ENCODE measurements around the gene GLYR1. TPM values are rescaled to one million over a fixed set of nuclear protein-coding genes. Genes with fewer than 3 reads are reported as not detected.

The GLYR1 gene
- total and polyA plus RNA-seq, 4 donors: 18.1 to 50.2 (median 40.6) TPM

GRCh38 chr16:4893103-4893862, 46.2 kb upstream of the GLYR1 start:
- no peak overlapping the region for H3K4me3 ChIP-seq (ENCODE audit: low read depth in 1 of 3, low read length in 3 of 3)
- TF ChIP-seq HNF4G (IDR thresholded peaks at IDR 0.05): no peak
- peaks cover 0 to under 1% (median 0%) of the 10 kb centered on the region in 4 donors for H3K9me3 ChIP-seq (ENCODE audit: control insufficient read depth in 4 of 4, low read length in 3 of 4)
- H3K27ac ChIP-seq (ENCODE audit: low read depth in 1 of 2, low read length in 2 of 2): no peak overlapping the region
- H3K9ac ChIP-seq (ENCODE audit: low read depth in 1 of 2, low read length in 2 of 2): no peak overlapping the region
- 94% methylated on average over 26 of the region's 26 CpGs for WGBS
- no peak for DNase-seq (ENCODE audit: low spot score)
- peaks cover 0 to 5% (median 4%) of the 10 kb centered on the region in 4 donors for H3K4me1 ChIP-seq (ENCODE audit: control insufficient read depth in 4 of 4, insufficient read depth in 4 of 4, low read length in 3 of 4)
- peaks cover 10 to 56% (median 26%) of the 10 kb centered on the region in 4 donors for H3K36me3 ChIP-seq (ENCODE audit: control insufficient read depth in 4 of 4, insufficient read depth in 3 of 4, low read depth in 1 of 4, low read length in 3 of 4)
- no peaks in the 10 kb centered on the region for H3K27me3 ChIP-seq (ENCODE audit: control insufficient read depth in 4 of 4, insufficient read depth in 4 of 4, low read length in 3 of 4)

GRCh38 chr16:4892361-4893102, 45.4 kb upstream of the GLYR1 start:
- H3K36me3 ChIP-seq (ENCODE audit: control insufficient read depth in 4 of 4, insufficient read depth in 3 of 4, low read depth in 1 of 4, low read length in 3 of 4): peaks cover 11 to 59% (median 30%) of the 10 kb centered on the region in 4 donors
- no peaks in the 10 kb centered on the region for H3K9me3 ChIP-seq (ENCODE audit: control insufficient read depth in 4 of 4, low read length in 3 of 4)
- WGBS: 76% methylated on average over 23 of the region's 23 CpGs
- no peak overlapping the region for H3K4me3 ChIP-seq (ENCODE audit: low read depth in 1 of 3, low read length in 3 of 3)
- no peaks in the 10 kb centered on the region for H3K27me3 ChIP-seq (ENCODE audit: control insufficient read depth in 4 of 4, insufficient read depth in 4 of 4, low read length in 3 of 4)
- peaks cover 0 to 7% (median 5%) of the 10 kb centered on the region in 4 donors for H3K4me1 ChIP-seq (ENCODE audit: control insufficient read depth in 4 of 4, insufficient read depth in 4 of 4, low read length in 3 of 4)
- H3K27ac ChIP-seq (ENCODE audit: low read depth in 1 of 2, low read length in 2 of 2): no peak overlapping the region
- H3K9ac ChIP-seq (ENCODE audit: low read depth in 1 of 2, low read length in 2 of 2): no peak overlapping the region
- TF ChIP-seq YY1 (IDR thresholded peaks at IDR 0.05) (no peak), HNF4G (IDR thresholded peaks at IDR 0.05) (no peak), ATF3 (IDR thresholded peaks at IDR 0.05) (no peak), SP1 (IDR thresholded peaks at IDR 0.05) (no peak), EGR1 (IDR thresholded peaks at IDR 0.05; ENCODE audit: low read depth in 2 of 2) (no peak), JUND (IDR thresholded peaks at IDR 0.05) (no peak), RAD21 (IDR thresholded peaks at IDR 0.05) (no peak), GABPA (IDR thresholded peaks at IDR 0.05 in 1 of 2, conservative IDR thresholded peaks at IDR 0.05 in 1 of 2) (no peak), FOXA2 (IDR thresholded peaks at IDR 0.05) (no peak), TAF1 (conservative IDR thresholded peaks at IDR 0.05) (no peak), NR2F2 (IDR thresholded peaks at IDR 0.05) (no peak), MAX (IDR thresholded peaks at IDR 0.05) (no peak), FOXA1 (IDR thresholded peaks at IDR 0.05) (no peak), RXRA (IDR thresholded peaks at IDR 0.05) (no peak), REST (IDR thresholded peaks at IDR 0.05) (no peak), HNF4A (conservative IDR thresholded peaks at IDR 0.05) (no peak), ZBTB33 (IDR thresholded peaks at IDR 0.05) (no peak)
- DNase-seq (ENCODE audit: low spot score): no peak
